Brain microvascular endothelial cell (primary cell): ENCODE measurements around the gene LIMK2.

Source experiments
- DNase-seq: peaks from one replicate; pipeline ENCODE4 v3.0.0-alpha.2; 2020
- H3K27ac ChIP-seq: fragments of 250-450 bp; sonication (Bioruptor Pico); 2 replicates; pipeline ENCODE4 v1.5.1; 2020; ENCODE audit warnings: mild to moderate bottlenecking, moderate library complexity
- H3K27me3 ChIP-seq: fragments of 250-450 bp; sonication (Bioruptor Pico); replicated peaks from 2 replicates; pipeline ENCODE4 v1.5.1; 2020; ENCODE audit warnings: mild to moderate bottlenecking
- H3K36me3 ChIP-seq: fragments of 250-450 bp; sonication (Bioruptor Pico); replicated peaks from 2 replicates; pipeline ENCODE4 v1.5.1; 2020; ENCODE audit warnings: mild to moderate bottlenecking
- H3K4me3 ChIP-seq: 2 replicates; pipeline ENCODE4 v1.5.1; 2011; ENCODE audit warnings: low read depth, mild to moderate bottlenecking, control low read depth, low read length, moderate library complexity
- CTCF ChIP-seq: IDR thresholded peaks from 2 replicates; pipeline ENCODE4 v1.5.1; 2011; ENCODE audit warnings: low read depth, mild to moderate bottlenecking, moderate library complexity, low read length, control low read depth, inconsistent platforms; ENCODE audit errors: missing control alignments
- in situ Hi-C: cut with HindIII; loops from 2 replicates; pipeline ENCODE4 v1.10.0; 2017; ENCODE audit warnings: low sequenced_read_pairs, low pct_ligation_motif_present

Gene LIMK2

GRCh38 chr22:31323578-31324550 is 111.8 kb downstream of the LIMK2 start:
- H3K36me3 ChIP-seq: peaks cover 10% of the 10 kb centered on the region
- in situ Hi-C loops: no loop called here
- no peak for DNase-seq
- H3K27ac ChIP-seq: no peak overlapping the region
- no peak overlapping the region for H3K4me3 ChIP-seq
- TF ChIP-seq CTCF: no peak
- no peaks in the 10 kb centered on the region for H3K27me3 ChIP-seq

GRCh38 chr22:31326877-31327276 is 114.8 kb downstream of the LIMK2 start:
- Histone ChIP-seq H3K4me3 (no peak overlapping the region), H3K27me3 (no peaks in the 10 kb centered on the region), H3K36me3 (peaks cover 10% of the 10 kb centered on the region), H3K27ac (no peak overlapping the region)
- no peak for DNase-seq
- no peak for TF ChIP-seq CTCF
- in situ Hi-C loops: no loop called here

- H3K4me3 ChIP-seq: no peak overlapping the region
- DNase-seq: no peak
- no peaks in the 10 kb centered on the region for H3K27me3 ChIP-seq
- peaks cover 15% of the 10 kb centered on the region for H3K36me3 ChIP-seq
- in situ Hi-C loops: no loop called here
- H3K27ac ChIP-seq: no peak overlapping the region
- TF ChIP-seq CTCF: no peak
Measured at GRCh38 chr22:31327806-31328543, 115.9 kb downstream of the LIMK2 start.

- H3K36me3 ChIP-seq: peaks cover 15% of the 10 kb centered on the region
- no peak for DNase-seq
- no peak for TF ChIP-seq CTCF
- H3K27ac ChIP-seq: no peak overlapping the region
- no peak overlapping the region for H3K4me3 ChIP-seq
- H3K27me3 ChIP-seq: no peaks in the 10 kb centered on the region
- in situ Hi-C loops: no loop called here
Measured at GRCh38 chr22:31328544-31328960, 116.5 kb downstream of the LIMK2 start.

GRCh38 chr22:31329029-31329428 is 116.9 kb downstream of the LIMK2 start:
- Histone ChIP-seq H3K36me3 (peaks cover 20% of the 10 kb centered on the region), H3K4me3 (no peak overlapping the region), H3K27ac (no peak overlapping the region), H3K27me3 (no peaks in the 10 kb centered on the region)
- TF ChIP-seq CTCF: no peak
- DNase-seq: no peak
- in situ Hi-C loops: no loop called here
